Fibroblast of skin of left biceps (primary cell): Measurements from ENCODE around the gene SYT9.
"Not testable (repeated sequence)": the region's sequence is repeated elsewhere in the genome, so short reads cannot be mapped to it uniquely, and the experiment has no call there.

ENCODE experiments used
- DNase-seq, 2 experiments: peaks; one replicate each; pipeline ENCODE4 v3.0.0-alpha.2; 2013; ENCODE audit warnings: low read depth in 2 of 2

Gene SYT9

GRCh38 chr11:7275133-7275532 is 23.4 kb downstream of the SYT9 start:
- no peak for DNase-seq

- DNase-seq: peak in 1 of 2 experiments; percentile 6
These were observed 26.7 kb downstream of the SYT9 start for GRCh38 chr11:7278314-7278917.

DNA sequence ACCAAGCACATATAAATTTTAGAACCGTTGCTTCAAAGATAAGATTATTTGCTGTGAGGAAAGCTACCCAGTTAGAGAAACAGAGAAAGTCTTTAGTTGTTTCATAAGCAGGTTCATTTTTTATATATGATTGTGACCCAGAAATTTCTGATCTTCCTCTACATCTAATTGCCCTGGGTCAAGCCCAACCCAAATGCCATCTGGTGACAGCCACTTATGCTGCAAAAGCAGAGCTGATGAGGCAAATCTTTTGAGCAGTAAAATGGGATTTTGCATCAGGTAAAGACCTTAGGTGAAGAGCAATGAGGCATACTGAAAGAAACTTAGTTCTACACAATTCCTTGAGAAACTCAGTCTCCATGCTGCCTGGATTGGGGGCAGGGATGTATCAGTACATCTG is 28.0 kb downstream of the SYT9 start:
- no peak for DNase-seq

- DNase-seq: no peak
These were observed 29.4 kb downstream of the SYT9 start for GRCh38 chr11:7281079-7281478.

DNA sequence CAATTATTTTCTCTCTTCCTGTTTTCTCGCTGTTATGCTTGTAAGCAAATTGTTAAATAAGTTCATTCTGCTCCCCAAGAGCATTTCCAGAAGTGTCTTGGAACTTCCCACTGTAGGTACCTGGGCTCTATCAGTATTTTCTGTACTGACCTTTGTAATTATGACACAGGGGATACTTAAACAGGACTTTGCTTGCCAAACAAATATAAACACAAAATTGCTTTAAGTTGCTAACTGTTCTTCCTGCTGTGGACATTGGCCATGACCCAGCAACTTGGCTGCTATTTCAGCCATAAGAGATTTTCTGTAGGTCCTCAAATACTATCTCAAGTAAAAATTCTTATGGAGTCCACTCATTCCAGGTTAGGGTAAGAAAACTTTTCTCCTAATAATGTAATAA is 30.1 kb downstream of the SYT9 start:
- DNase-seq: no peak

DNA sequence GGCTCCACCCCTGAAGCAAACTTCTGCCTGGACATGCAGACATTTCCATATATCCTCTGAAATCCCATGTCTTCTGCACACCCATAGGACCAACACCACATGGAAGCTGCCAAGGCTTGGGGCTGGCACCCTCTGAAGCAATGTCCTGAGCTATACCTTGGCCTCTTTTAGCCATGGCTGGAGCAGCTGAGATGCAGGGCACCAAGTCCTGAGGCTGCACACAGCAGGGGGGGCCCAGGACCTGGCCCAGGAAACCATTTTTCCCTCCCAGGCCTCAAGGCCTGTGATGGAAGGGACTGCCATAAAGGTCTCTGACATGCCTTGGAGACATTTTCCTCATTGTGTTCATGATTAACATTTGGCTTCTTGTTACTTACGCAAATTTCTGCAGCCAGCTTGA is 34.5 kb downstream of the SYT9 start:
- DNase-seq: no peak

DNA sequence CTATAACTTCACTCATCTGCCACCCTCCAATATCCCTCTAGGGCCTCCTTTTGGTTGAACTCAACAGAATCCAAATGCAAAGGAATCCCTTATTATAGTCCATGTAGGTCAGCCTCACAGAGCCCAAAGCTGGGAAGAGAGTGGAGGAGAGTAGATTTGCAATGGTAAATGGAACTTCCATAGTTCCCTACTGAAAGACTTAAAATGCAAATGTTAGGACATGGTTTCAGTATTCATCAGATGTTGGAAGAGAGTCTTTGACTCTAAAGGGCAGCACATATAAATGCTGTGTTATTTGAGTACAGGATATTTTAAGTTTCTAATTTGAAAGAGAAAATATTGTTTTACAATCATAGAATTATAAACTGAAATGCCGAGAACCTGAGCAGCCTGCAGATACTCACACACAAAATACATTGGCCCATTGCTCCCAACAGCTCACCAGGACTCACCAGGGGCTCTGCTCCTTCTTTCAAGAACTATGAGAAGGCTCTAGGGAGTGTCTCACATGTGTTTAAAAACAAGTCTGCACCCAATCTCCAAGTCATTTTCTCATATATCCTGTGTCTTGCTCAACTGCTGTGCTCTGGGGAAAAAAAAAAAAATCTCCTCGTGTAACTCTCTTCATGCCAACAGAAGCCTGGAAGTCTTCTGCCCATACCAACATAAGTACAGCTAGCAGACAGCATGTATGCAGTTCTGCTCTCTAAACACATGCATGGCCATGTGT is 39.6 kb downstream of the SYT9 start:
- DNase-seq: no peak

GRCh38 chr11:7292922-7293321 is 41.2 kb downstream of the SYT9 start:
- DNase-seq: no peak

GRCh38 chr11:7299393-7299792 is 47.7 kb downstream of the SYT9 start:
- DNase-seq: no peak

DNA sequence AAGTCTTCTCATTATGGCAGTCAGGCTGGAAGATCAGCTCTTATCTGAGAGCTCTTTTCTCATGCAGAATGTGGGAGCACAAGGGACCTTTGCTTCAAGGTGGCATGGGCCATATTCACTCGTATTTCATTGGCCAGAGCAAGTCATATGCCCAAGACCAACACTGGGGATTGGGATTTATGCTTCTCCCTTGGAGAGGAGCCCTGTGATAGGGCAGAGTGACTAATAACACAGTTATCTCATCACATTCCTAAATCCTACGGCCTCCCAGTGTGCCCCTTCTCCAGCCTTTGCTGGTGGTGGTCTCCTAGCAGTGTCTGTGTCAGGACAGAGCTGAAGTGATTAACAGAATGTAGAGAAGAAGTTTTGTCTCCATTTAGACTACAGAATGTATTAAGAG is 48.6 kb downstream of the SYT9 start:
- DNase-seq: no peak

- DNase-seq: no peak
These were observed 51.4 kb downstream of the SYT9 start for GRCh38 chr11:7303146-7303545.

DNA sequence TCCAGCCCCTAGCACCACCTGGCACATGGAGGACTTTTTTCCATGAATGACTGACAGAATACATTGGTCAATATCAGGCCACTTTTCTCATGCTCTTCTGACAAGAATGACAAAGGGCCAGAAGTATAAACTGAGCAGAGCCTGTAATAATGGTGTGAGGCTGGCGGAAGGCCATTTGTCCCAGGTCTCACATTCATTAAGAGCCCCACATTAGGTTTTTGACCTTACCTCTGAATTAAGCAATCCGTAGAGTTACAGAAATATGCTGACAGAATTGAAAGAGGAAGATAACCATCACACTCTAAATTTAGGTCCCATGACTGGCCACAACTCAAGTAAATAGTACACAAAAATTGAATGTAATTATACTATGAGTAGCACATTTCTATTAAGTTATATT is 55.2 kb downstream of the SYT9 start:
- no peak for DNase-seq

DNA sequence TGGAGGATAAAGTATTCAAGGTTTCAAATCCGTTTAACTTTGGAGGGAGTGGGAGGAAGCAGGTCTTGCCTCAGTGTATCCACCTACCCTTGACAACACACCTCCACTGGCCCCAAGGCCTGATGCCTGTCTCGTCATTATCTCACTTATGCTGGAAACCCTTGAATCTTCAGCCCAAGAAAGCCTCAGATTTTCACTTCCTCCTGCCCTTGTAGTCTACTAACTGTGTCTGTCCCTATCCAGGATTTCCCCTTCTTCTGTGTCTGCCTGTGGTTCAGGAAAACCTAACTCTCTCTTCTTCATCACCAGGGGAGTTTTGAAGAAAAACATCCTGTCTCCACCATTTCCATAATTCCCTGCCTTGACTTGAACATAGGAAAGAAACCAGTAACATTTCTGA is 56.1 kb downstream of the SYT9 start:
- DNase-seq: no peak

- no peak for DNase-seq
These were observed 60.2 kb downstream of the SYT9 start for GRCh38 chr11:7311903-7312302.

DNA sequence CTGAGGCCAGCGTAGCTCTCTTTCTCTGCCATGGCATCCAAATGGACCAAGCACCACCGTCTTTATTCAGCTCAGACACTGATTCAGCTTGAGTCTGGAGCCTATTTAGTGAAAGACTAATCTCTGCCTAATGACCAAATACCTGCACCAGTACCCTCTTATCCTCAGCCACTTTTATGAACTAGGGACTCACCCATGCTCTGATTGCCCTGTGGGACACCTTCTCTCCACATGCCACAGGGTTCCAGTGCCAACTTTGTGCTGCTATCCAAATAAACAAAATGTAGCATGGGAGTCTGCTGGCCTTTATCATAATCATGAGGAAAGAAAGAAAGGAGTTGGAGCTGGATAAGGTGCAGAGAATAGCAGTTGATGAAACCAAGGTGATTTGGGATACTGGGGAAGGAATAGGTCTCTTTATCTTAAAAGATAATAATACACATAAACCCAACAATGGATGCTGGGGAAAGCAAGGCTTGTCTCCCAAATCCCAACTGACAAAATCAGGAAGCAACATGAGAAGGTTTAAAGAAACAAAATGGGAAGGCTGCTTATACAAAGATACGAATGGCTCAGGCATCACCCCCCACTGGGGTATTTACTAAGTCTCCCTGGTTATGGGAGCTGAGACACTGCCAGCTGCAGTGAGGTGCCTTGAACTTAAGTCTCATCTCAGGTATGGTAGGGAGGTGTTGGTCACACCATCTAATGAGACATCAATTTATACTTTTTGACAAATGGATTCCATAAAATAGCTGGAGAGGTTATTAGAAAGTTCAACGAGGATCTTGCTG is 63.3 kb downstream of the SYT9 start:
- no peak for DNase-seq

- DNase-seq: no peak
These were observed 67.8 kb downstream of the SYT9 start for GRCh38 chr11:7319501-7319900.

GRCh38 chr11:7320306-7320705 is 68.6 kb downstream of the SYT9 start:
- no peak for DNase-seq

DNA sequence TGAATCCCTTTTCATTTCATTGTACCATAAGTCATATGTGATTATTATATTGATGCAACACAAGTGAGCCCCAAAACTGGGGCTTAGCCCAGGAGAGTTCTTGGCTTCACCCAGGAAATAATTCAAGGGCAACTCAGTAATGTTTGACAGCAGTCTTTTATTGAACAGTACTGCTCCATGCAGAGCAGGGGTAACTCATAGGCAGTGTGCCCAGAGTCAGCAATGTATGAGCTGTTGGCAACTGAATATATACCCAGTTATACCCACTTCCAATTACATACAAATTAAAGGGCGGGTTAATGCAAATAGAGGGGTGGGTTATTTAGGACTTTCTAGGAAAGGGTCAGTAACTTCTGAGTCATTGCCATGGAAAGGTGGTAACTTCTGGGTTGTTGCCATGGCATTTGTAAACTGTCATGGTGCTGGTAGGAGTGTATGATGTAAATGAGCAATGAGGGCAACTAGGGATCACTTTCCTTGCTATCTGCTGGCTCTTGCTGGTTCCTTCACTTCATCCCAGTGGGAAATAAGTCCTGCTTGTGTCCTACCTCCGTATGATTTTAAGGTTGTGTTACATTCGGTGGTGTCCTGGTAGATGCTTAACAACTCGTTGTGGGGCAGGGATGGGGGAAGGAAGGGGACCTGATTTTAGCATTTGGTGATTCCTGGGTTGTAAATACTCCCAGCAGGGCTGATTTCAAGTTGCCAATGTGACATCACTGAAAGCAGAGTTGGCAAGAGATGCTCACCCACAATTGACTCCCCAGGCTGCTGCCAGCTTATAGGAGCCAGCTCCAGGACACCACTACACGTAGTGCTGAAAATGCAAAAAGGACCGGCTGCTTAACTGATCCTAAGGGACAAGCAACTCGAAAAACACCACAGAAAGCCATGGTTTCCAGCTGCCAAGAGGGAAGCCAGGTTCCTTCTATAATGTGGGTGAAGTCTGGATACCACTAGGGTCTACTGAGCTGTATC is 70.1 kb downstream of the SYT9 start:
- no peak for DNase-seq

DNA sequence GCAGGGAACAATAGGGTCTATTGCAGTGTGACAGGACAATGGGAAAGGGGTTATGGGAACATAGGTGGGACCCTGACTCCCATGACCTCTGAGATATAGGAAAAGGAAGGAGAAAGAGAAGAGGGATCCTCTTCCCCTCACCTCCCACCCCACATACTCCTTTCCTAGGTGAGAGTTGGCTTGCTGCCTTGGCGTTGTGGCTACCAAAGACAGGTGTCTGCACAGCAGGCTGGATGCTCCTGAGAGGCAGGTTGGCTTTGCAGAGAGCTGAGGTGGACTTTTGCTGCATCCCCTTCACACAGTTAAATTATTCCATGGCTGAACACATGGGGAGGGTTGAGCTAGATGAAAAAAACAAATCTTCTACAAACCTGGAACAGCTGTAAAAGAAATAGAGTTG is 80.7 kb downstream of the SYT9 start:
- DNase-seq: no peak

DNA sequence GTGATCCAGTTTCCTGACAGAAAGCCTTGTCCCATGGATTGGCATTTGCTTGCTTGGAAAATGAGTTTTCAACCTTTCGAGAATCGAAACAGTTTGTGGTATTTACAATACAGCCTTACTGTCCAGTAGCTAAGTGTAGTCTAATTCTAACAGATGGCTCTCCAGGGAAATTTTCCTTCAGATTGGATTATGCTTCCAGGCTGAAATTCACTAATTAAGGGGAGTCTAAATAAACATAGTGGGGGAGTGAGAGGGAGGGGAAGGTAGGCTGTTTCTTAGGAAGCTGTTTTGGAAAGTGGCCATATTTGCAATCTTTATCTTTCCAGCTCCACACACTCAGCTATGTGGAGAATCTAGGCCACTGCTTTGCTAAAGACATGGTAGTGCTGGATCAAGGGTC is 81.3 kb downstream of the SYT9 start:
- DNase-seq: no peak

GRCh38 chr11:7335442-7335841 is 83.7 kb downstream of the SYT9 start:
- DNase-seq: not testable (repeated sequence)

GRCh38 chr11:7341551-7341950 is 89.8 kb downstream of the SYT9 start:
- DNase-seq: no peak
